ENCODE results near the gene SREK1IP1. TPM values are rescaled to one million over a fixed set of nuclear protein-coding genes. Genes with fewer than 3 reads are reported as not detected.
"Not testable (repeated sequence)": the region's sequence is repeated elsewhere in the genome, so short reads cannot be mapped to it uniquely, and the experiment has no call there.

Gene SREK1IP1
- total RNA-seq, 1 donor from 2014 or later: 14.8 TPM

GRCh38 chr5:64765804-64766504 is 2.5 kb downstream of the SREK1IP1 start:
- DNase-seq (ENCODE audit: low spot score): no peak

- no peak for DNase-seq (ENCODE audit: low spot score)
Measured at GRCh38 chr5:64763948-64764503, 4.5 kb downstream of the SREK1IP1 start.

GRCh38 chr5:64759960-64760660 is 8.4 kb downstream of the SREK1IP1 start:
- DNase-seq (ENCODE audit: low spot score): no peak

- DNase-seq (ENCODE audit: low spot score): no peak
Measured at GRCh38 chr5:64758901-64759300, 9.6 kb downstream of the SREK1IP1 start.

GRCh38 chr5:64754066-64754465 is 14.4 kb downstream of the SREK1IP1 start:
- no peak for DNase-seq (ENCODE audit: low spot score)

- DNase-seq (ENCODE audit: low spot score): no peak
Measured at GRCh38 chr5:64749385-64749784, 19.1 kb downstream of the SREK1IP1 start.

GRCh38 chr5:64746446-64746845 is 22.0 kb downstream of the SREK1IP1 start:
- DNase-seq (ENCODE audit: low spot score): no peak

- DNase-seq (ENCODE audit: low spot score): no peak
Measured at GRCh38 chr5:64744914-64745313, 23.6 kb downstream of the SREK1IP1 start.

GRCh38 chr5:64742821-64743220 is 25.7 kb downstream of the SREK1IP1 start:
- DNase-seq (ENCODE audit: low spot score): no peak

GRCh38 chr5:64742411-64742810 is 26.1 kb downstream of the SREK1IP1 start:
- no peak for DNase-seq (ENCODE audit: low spot score)

- DNase-seq (ENCODE audit: low spot score): no peak
Measured at GRCh38 chr5:64727150-64727549, 41.3 kb downstream of the SREK1IP1 start.

GRCh38 chr5:64722588-64722987 is 45.9 kb downstream of the SREK1IP1 start:
- no peak for DNase-seq (ENCODE audit: low spot score)

- DNase-seq (ENCODE audit: low spot score): not testable (repeated sequence)
Measured at GRCh38 chr5:64714495-64714894, 54.0 kb downstream of the SREK1IP1 start.

- no peak for DNase-seq (ENCODE audit: low spot score)
Measured at GRCh38 chr5:64707191-64707590, 61.3 kb downstream of the SREK1IP1 start.

- not testable (repeated sequence) for DNase-seq (ENCODE audit: low spot score)
Measured at GRCh38 chr5:64706074-64706473, 62.4 kb downstream of the SREK1IP1 start.

- DNase-seq (ENCODE audit: low spot score): no peak
Measured at GRCh38 chr5:64700765-64701164, 67.7 kb downstream of the SREK1IP1 start.

- not testable (repeated sequence) for DNase-seq (ENCODE audit: low spot score)
Measured at GRCh38 chr5:64696414-64696813, 72.1 kb downstream of the SREK1IP1 start.

GRCh38 chr5:64693636-64694035 is 74.9 kb downstream of the SREK1IP1 start:
- no peak for DNase-seq (ENCODE audit: low spot score)

GRCh38 chr5:64691291-64691690 is 77.2 kb downstream of the SREK1IP1 start:
- DNase-seq (ENCODE audit: low spot score): no peak

GRCh38 chr5:64690417-64691151 is 77.9 kb downstream of the SREK1IP1 start, which contains the start of gene SHISAL2B:
Gene SHISAL2B (plus strand): TSS chr5:64690503. CDS start chr5:64690624, 121 bp downstream.
- no peak for DNase-seq (ENCODE audit: low spot score)

- no peak for DNase-seq (ENCODE audit: low spot score)
Measured at GRCh38 chr5:64690104-64690416, 78.4 kb downstream of the SREK1IP1 start.

- no peak for DNase-seq (ENCODE audit: low spot score)
Measured at GRCh38 chr5:64688965-64689364, 79.5 kb downstream of the SREK1IP1 start.
